Measurements from ENCODE around the gene MEOX1. TPM values are rescaled to one million over a fixed set of nuclear protein-coding genes. Genes with fewer than 3 reads are reported as not detected.

MEOX1 gene
- total and polyA plus RNA-seq, 2 of the 4 experiments (the other 2 are of a cell fraction) = 0.48 to 0.72 TPM

GRCh38 chr17:43674394-43674793, 12.7 kb upstream of the MEOX1 start:
- Histone ChIP-seq H3K4me3 (ENCODE audit: insufficient read depth, low read depth, low read length) (no peak overlapping the region), H2AFZ (replicated peaks; ENCODE audit: low read length, poor library complexity) (no peak overlapping the region), H2BK20ac (ENCODE audit: low read depth, low read length) (no peak overlapping the region), H2BK15ac (ENCODE audit: low read depth, low read length) (no peak overlapping the region), H3K56ac (ENCODE audit: extremely low read depth, insufficient read depth, low read length) (no peak overlapping the region), H3K4me2 (ENCODE audit: low read depth, low read length) (no peak overlapping the region), H3K79me1 (ENCODE audit: low read depth in 1 of 2, low read length in 2 of 2) (no peaks in the 10 kb centered on the region), H4K5ac (ENCODE audit: low read depth, low read length) (no peak overlapping the region), H3K18ac (ENCODE audit: low read depth, low read length) (no peak overlapping the region), H3K14ac (replicated peaks; ENCODE audit: low read depth, low read length) (no peak overlapping the region), H2BK5ac (ENCODE audit: low read depth, low read length, poor library complexity, severe bottlenecking) (no peak overlapping the region), H4K8ac (ENCODE audit: low read depth in 2 of 2, low read length in 2 of 2) (no peak overlapping the region), H4K91ac (ENCODE audit: insufficient read depth, low read depth, low read length) (no peak overlapping the region), H4K20me1 (ENCODE audit: insufficient read depth, low read length) (no peaks in the 10 kb centered on the region), H3K27ac (ENCODE audit: insufficient read depth, low read length) (no peak overlapping the region), H3K27me3 (ENCODE audit: control insufficient read depth, insufficient read depth, low read length) (peaks cover under 1% of the 10 kb centered on the region), H3K23ac (ENCODE audit: low read depth, low read length) (no peak overlapping the region), H2AK9ac (replicated peaks; ENCODE audit: low read depth, low read length, poor library complexity) (no peak overlapping the region), H3K4ac (ENCODE audit: low read depth, low read length) (no peak overlapping the region), H3K9me3 (ENCODE audit: control insufficient read depth, insufficient read depth, low read length) (no peaks in the 10 kb centered on the region), H2AK5ac (ENCODE audit: low read depth, low read length) (peak overlapping the region; percentile 84; the same call in 1 of the 2 replicates), H3K4me1 (ENCODE audit: control insufficient read depth, insufficient read depth, low read length) (peaks cover 5% of the 10 kb centered on the region), H2BK120ac (ENCODE audit: low read depth, low read length) (no peak overlapping the region), H3K36me3 (ENCODE audit: control insufficient read depth, insufficient read depth, low read length) (no peaks in the 10 kb centered on the region), H3K9me1 (ENCODE audit: insufficient read depth, low read length) (no peaks in the 10 kb centered on the region; the same call in 1 of the 2 replicates), H3K9ac (ENCODE audit: low read depth, low read length) (no peak overlapping the region)
- no TSS peak for BruUV-seq (replicated peaks)
- in situ Hi-C loops (cut with MboI; ENCODE audit: low sequenced_read_pairs) (loop anchor here (5.0 kb wide), 2 partner anchors 97 to 152 kb away; no protein-coding TSS in a partner anchor), intact Hi-C loops (cut with micrococcal nuclease) (no loop called here), dilution Hi-C loops (cut with HindIII; ENCODE audit: low sequenced_read_pairs, unreplicated experiment) (no loop called here)
- WGBS, 2 experiments (ENCODE audit: extremely low coverage in 2 of 2, insufficient read length in 1 of 2) = 94% methylated on average over 3 of the region's 5 CpGs; no CpG with 5 or more reads in 1 of the 2 experiments
- no peak for DNase-seq
- CTCF ChIA-PET = interaction anchor here (0.6 to 3.0 kb wide), 11 partner anchors 9 to 190 kb away, joined by 3 to 82 read pairs (median 4); partner anchors contain the start of gene DHX8
- POLR2A ChIA-PET (ENCODE audit: unreplicated experiment) = interaction anchor here (1.0 kb wide), 1 partner anchor 97 kb away, joined by 6 read pairs; no protein-coding TSS in a partner anchor
- TF ChIP-seq CTCF (conservative IDR thresholded peaks at IDR 0.05; ENCODE audit: low read depth, low read length) = no peak
- no peak for ATAC-seq (ENCODE audit: low read depth)

All from IMR-90 (cell line).